Measurements from ENCODE around the gene BTAF1.
A peak's percentile ranks its signal among the peaks of the same experiment; 100 is the strongest.

Gene BTAF1

GRCh38 chr10:91896212-91896756, 27.3 kb upstream of the BTAF1 start:
- no peak for DNase-seq (ENCODE audit: low spot score)
- no peak for TF ChIP-seq CTCF (IDR thresholded peaks at IDR 0.05; ENCODE audit: extremely low read depth, missing control alignments)

GRCh38 chr10:91897421-91897820, 26.1 kb upstream of the BTAF1 start:
- DNase-seq (ENCODE audit: low spot score), result no peak
- no peak for TF ChIP-seq CTCF (IDR thresholded peaks at IDR 0.05; ENCODE audit: extremely low read depth, missing control alignments)

- no peak for TF ChIP-seq CTCF (IDR thresholded peaks at IDR 0.05; ENCODE audit: extremely low read depth, missing control alignments)
- no peak for DNase-seq (ENCODE audit: low spot score)
Measured at GRCh38 chr10:91901784-91902677, 21.5 kb upstream of the BTAF1 start.

GRCh38 chr10:91907033-91907594, 16.5 kb upstream of the BTAF1 start:
- TF ChIP-seq CTCF (IDR thresholded peaks at IDR 0.05; ENCODE audit: extremely low read depth, missing control alignments), result no peak

GRCh38 chr10:91907914-91908336, 15.6 kb upstream of the BTAF1 start:
- TF ChIP-seq CTCF (IDR thresholded peaks at IDR 0.05; ENCODE audit: extremely low read depth, missing control alignments), result no peak
- no peak for DNase-seq (ENCODE audit: low spot score)

More at GRCh38 chr10:91907033-91907594, 16.5 kb upstream of the BTAF1 start:
- no peak for DNase-seq (ENCODE audit: low spot score)

GRCh38 chr10:91908337-91909116, 15.0 kb upstream of the BTAF1 start:
- DNase-seq (ENCODE audit: low spot score), result peak; percentile 90
- peak; percentile 55 for TF ChIP-seq CTCF (IDR thresholded peaks at IDR 0.05; ENCODE audit: extremely low read depth, missing control alignments)
